ENCODE results near the gene ACSL1.

ACSL1 gene

DNA sequence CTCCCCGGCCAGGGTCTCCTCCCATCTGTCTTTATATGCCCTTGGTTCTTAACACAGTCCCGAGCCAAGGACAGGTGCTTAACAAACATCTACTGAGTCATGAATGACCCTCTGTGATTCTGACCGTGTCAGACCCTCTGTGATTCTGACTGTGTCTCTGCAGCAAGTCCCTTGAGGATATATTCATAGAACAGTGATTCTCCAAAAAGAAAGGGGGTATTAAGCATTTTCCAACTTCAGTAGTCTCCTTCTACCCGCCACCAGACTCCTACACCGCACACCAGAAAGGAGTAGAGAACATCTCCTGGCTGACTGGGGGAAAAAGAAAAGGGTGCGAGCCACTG, 13.6 kb downstream of the ACSL1 start:
- no peak for DNase-seq (ENCODE audit: low read depth in 2 of 2)

- DNase-seq (ENCODE audit: low read depth in 2 of 2), result no peak
These were observed 14.1 kb downstream of the ACSL1 start for GRCh38 chr4:184811526-184812198.

GRCh38 chr4:184810720-184811119, 15.0 kb downstream of the ACSL1 start:
- no peak for DNase-seq (ENCODE audit: low read depth in 2 of 2)

- DNase-seq (ENCODE audit: low read depth in 2 of 2), result no peak
These were observed 17.1 kb downstream of the ACSL1 start for GRCh38 chr4:184808713-184809050.

- no peak for DNase-seq (ENCODE audit: low read depth in 2 of 2)
These were observed 17.7 kb downstream of the ACSL1 start for GRCh38 chr4:184807797-184808712.

GRCh38 chr4:184807256-184807655, 18.5 kb downstream of the ACSL1 start:
- no peak for DNase-seq (ENCODE audit: low read depth in 2 of 2)

DNA sequence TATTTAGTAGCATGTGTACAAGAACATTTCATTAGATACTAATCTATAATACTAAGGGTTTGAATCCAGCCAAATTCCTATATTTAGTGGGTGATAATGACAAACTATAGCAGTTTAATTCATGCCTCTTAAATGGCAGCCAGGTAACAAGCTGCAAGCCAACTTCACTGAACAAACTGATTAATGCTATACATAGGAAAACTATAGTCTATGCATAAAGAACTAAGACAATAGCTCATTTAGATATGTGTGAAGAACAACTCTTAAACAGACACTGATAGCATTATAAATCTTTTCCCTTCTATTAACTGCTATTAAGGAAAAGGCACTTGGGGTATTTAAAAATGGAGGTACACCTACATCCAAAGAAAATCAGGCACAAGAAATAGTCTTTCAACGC, 19.1 kb downstream of the ACSL1 start:
- DNase-seq (ENCODE audit: low read depth in 2 of 2), result no peak

- DNase-seq (ENCODE audit: low read depth in 2 of 2), result no peak
These were observed 19.6 kb downstream of the ACSL1 start for GRCh38 chr4:184806229-184806550.

- no peak for DNase-seq (ENCODE audit: low read depth in 2 of 2)
These were observed 20.1 kb downstream of the ACSL1 start for GRCh38 chr4:184805462-184806228.

GRCh38 chr4:184804621-184805020, 21.1 kb downstream of the ACSL1 start:
- no peak for DNase-seq (ENCODE audit: low read depth in 2 of 2)

DNA sequence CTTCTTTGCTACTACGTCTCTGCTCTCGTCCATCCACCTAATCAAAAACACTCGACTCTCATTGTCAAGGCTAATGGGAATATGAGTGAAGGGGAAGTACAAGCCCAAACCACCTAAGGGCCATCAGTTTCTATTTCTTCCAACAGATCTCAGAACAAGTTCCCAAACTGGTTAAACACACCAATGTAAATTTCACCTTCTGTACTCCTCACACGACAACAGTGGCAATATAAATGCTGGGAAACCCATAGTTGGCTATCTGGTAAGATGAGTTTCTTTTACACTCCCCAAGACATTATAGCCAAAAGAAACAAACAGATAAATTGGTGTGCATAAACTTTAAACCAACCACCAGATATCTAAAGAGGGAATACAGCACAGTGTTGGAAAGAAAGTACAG, 21.9 kb downstream of the ACSL1 start:
- DNase-seq (ENCODE audit: low read depth in 2 of 2), result no peak

GRCh38 chr4:184803133-184803532, 22.6 kb downstream of the ACSL1 start:
- no peak for DNase-seq (ENCODE audit: low read depth in 2 of 2)

GRCh38 chr4:184802697-184803015, 23.1 kb downstream of the ACSL1 start:
- DNase-seq (ENCODE audit: low read depth in 2 of 2), result no peak

GRCh38 chr4:184801781-184802696, 23.7 kb downstream of the ACSL1 start:
- no peak for DNase-seq (ENCODE audit: low read depth in 2 of 2)

DNA sequence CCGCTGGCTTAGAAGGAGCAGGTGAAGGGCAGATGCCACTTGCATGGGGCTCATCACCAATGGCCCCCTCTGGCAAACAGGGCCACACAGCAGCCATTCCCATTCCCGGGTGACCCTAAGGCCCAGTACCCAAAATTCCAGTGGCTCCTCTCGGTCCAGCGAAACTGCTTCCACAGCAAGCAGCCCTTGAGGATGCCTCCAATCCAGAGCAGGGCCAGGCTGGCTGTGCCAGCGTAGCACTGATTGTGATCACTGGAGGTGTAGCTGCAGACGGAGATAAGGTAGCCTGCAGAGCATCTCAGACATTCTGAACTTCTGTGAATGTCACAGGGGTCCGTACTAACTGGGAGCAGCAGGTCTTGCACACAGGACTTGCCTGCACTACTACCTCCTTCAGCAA, 27.3 kb downstream of the ACSL1 start:
- no peak for DNase-seq (ENCODE audit: low read depth in 2 of 2)

GRCh38 chr4:184796906-184797305, 28.9 kb downstream of the ACSL1 start:
- DNase-seq (ENCODE audit: low read depth in 2 of 2), result no peak

DNA sequence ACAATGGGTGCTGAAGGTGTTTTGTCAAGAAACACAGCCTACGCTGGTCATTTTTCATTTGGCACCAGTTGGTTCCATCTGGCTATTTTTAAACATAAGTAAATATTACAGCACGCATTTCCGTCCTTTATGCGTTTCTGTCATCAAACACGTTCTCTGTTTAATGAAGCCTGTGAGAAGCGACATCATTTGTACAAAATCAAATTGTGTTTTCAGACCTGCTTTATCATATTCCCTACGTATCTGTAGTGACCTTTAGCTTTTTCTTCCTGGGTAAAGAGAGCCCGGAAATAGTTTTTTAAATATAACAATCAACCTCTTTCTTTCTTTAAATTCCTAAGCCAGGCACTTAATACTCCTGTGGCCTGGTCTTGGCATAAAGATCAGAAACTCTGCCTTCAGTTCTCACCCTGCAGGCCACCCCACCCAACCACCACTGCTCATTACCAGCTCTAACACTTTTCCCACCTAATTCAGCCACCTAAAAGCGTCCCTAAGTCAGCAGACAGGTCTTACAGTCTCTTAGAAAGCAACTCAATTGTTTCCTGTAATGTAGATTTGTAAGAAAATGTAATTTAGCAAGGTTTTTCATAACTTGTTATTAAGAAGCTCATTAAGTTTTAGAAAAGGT, 30.4 kb downstream of the ACSL1 start:
- DNase-seq (ENCODE audit: low read depth in 2 of 2), result no peak

DNA sequence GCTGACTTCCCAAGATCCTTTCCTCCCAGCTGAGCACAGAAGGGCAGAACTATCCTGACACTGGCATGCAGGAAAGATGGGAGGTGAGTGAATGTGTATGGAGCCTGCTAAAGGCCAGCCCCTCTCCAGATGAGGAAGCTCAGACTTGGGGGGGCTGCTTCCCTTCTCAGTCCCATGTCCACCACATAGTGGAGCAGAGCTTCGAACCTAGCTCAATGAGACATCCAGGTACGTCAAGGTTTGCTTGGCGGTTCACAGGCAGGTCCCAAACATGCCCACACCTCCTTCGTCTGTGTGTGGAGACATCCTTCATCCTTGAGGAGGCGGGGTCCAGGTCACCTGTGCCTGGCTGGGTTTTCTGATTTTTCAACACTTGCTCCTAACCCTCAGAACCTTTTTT, 31.3 kb downstream of the ACSL1 start:
- DNase-seq (ENCODE audit: low read depth in 2 of 2), result no peak

DNA sequence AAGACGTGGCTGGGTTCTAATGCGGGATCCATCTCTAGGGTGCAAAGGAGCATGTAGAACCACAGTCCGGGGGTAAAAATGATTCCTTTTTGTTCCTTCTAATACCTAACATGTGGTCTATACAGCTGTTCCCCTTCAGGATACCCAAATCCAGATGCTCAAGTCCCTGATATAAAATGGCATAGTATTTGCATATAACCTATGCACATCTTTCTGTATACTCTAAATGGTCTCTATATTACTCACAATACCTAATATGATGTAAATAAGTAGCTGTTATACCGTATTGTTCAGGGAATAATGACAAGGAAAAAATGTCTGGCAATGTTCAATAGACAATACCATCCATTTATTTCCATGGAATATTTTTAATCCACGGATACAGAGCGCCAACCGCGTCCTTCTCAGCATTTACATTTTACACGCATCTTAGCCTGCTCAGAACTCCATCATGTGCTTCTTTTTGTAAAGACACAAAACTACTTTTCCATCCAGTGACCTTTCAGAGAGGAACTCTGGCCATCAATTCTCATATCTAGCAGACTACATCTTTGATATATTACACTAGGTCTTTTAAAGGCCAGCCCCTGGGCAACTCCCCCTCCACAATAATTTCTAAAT, 31.9 kb downstream of the ACSL1 start:
- no peak for DNase-seq (ENCODE audit: low read depth in 2 of 2)

DNA sequence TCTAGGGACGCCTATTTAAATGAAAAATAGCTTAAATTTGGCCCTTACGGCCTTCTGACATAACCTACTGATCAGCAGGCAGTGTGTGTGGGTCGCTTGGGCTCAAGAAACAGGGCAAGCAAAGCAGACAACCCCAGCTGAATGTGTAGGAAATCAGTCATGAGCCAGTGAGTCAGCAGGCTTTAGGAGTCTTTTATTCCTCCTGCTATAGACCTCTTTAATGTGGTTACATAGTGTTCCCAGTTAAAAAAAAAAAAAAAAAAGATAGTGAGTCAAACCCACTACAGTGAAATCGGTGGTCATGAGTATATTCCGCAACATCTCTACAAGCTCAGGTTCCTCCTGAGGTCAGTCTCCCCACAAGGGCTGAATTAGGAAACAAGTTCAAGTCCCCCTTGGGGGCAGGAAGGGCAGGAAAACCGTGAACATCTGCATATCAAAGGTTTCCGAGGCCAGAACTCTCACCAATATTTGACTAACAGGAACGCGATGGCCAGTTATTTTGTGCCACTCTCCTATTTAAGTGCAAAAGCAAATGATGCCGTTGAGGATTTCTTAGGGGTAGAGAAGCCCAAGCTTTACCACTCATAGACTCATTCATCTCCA, 32.7 kb downstream of the ACSL1 start:
- peak; percentile 32 to 41 for DNase-seq (ENCODE audit: low read depth in 2 of 2)

DNA sequence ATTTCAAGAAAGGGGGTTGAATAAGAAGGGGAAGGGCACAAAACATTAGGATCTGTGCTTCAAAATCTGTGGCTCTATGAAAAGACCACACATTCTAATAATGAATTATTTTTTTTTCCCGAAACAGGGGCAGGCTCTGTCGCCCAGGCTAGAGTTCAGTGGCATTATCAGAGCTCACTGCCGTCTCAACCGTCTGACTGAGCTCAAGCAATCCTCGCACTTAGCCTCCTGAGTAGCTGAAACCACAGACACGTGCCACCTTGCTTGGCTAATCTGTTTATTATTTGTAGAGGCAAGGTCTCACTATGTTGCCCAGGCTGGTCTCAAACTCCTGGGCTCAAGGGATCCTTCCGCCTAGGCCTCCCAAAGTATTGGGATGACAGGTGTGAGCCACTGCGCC, 33.4 kb downstream of the ACSL1 start:
- DNase-seq (ENCODE audit: low read depth in 2 of 2), result no peak

Data from stimulated activated CD8-positive, alpha-beta memory T cell treated with anti-CD3 and anti-CD28 coated beads, Interleukin-15, amount 100 ng/mL, for 48 hours (primary cell).